Memory B cell (primary cell): ENCODE data around the gene PIK3C2B.

ENCODE experiments used
- ATAC-seq: fragments of 150-1000 bp; cut with Tn5 transposase; 2 replicates; pipeline ENCODE4 v1.10.0; 2021; ENCODE audit warnings: low read depth, mild to moderate bottlenecking, moderate library complexity
- DNase-seq, 2 donors: peaks; one replicate each; pipeline ENCODE4 v3.0.0; 2022; ENCODE audit warnings: low spot score in 2 of 2
- H3K27ac Mint-ChIP-seq: one replicate; pipeline ENCODE4 v1.8.0; 2022; ENCODE audit warnings: mild to moderate bottlenecking, moderate library complexity, mixed read lengths
- H3K27me3 Mint-ChIP-seq: one replicate; pipeline ENCODE4 v1.8.0; 2022; ENCODE audit warnings: mixed read lengths
- H3K36me3 Mint-ChIP-seq: one replicate; pipeline ENCODE4 v1.8.0; 2022; ENCODE audit warnings: mild to moderate bottlenecking, mixed read lengths
- H3K4me1 Mint-ChIP-seq: one replicate; pipeline ENCODE4 v1.8.0; 2022; ENCODE audit warnings: mixed read lengths
- H3K4me3 Mint-ChIP-seq: one replicate; pipeline ENCODE4 v1.8.0; 2022; ENCODE audit warnings: mild to moderate bottlenecking, moderate library complexity, mixed read lengths
- H3K9me3 Mint-ChIP-seq: one replicate; pipeline ENCODE4 v1.8.0; 2022; ENCODE audit warnings: mixed read lengths

The PIK3C2B gene

DNA sequence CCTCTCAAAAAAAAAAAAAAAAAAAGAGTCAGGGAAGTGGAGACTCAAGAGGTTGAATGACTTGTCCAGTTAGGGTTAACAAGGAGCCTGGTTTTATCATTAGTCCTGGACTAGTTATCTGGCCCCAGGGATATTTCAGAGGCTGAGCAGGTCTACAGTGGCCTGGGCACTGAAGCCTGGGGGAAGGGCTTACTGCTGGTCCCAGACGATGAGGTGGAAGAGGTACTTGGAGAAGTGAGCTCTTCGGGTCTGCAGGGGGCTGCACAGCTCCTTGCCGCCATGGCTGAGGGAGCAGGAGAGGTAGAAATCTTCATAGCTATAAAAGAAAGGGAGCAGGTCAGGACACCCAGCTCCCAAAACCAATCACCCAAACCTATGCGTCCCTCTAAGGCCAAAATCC lies 40.1 kb downstream of the PIK3C2B start:
- no peaks in the 10 kb centered on the region for H3K9me3 Mint-ChIP-seq
- no peak overlapping the region for H3K4me3 Mint-ChIP-seq
- no peak for ATAC-seq
- H3K36me3 Mint-ChIP-seq: peaks cover 33% of the 10 kb centered on the region
- peak overlapping the region; percentile 98 for H3K27ac Mint-ChIP-seq
- no peaks in the 10 kb centered on the region for H3K27me3 Mint-ChIP-seq
- H3K4me1 Mint-ChIP-seq: peaks cover 44% of the 10 kb centered on the region
- DNase-seq: no peak

DNA sequence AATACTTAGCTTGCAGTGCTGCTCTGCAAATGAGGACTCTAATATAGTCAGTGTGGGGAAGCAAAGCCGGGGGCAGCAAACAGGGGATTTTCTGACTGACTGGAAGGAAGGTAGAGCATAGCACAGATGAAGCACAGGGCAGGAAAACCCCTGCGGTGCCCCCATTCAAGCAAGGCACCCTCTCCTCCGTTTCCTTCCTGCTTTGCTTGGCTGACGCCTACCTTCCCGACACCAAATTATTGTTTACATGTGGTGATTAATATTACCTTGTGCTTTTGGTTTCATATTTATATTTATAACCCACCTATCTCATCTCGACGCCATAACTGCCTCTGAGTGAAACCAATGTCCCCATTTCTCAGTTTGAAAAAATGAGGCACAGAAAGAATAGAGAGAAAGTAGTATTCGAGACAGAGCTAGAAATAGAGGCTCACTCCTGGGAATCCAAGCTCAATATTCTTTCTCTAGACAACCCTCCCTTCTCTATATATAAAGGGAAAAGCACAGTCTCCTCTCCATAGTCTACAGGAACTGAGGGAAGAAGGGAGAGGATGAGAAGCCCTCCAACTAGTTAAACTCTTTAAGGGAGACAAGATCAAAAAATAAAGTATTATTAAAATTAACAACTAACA lies 41.3 kb downstream of the PIK3C2B start:
- Mint-ChIP-seq H3K4me3 (peak overlapping the region; percentile 77), H3K9me3 (no peaks in the 10 kb centered on the region), H3K4me1 (peaks cover 51% of the 10 kb centered on the region), H3K27me3 (no peaks in the 10 kb centered on the region), H3K27ac (peak overlapping the region; percentile 98), H3K36me3 (peaks cover 35% of the 10 kb centered on the region)
- DNase-seq (peak; percentile 62 to 85), ATAC-seq (peak; percentile 97)

DNA sequence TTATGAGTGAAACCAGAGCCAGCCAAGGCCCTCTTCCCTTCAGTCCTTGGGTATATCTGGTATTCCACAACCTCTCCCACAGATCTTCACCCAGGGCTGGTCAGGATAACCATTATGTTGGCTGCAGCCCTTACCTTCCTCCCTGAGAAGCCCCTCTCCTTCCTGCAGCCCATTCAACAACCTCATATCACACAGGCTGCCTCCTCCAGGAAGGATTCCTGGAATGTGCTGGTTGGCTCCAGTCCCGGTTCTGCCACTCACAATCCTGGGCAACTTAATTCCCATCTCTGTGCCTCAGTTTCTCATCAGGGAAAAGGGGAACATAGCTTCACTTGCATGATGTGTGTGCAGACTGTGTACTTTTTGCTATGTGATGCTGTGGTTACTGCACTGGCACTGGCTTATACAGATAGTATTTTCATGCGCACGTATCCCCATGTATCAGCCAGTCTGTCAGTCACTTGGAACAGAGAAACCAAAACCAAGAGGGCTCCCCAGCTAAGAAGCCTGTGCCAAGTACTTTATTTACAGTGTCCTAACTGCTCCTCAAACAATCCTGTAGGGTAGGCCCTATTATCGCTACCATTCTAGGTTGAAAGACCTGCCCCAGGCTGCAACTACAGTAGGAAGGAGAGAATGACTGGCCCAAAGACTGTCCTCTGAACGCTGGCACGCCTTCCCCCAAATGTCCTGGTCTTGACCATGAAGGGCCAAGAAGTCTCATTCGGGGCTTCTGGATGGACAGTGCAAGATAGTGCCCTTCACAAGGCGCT lies 43.1 kb downstream of the PIK3C2B start:
- ATAC-seq (no peak), DNase-seq (no peak)
- no peaks in the 10 kb centered on the region for H3K9me3 Mint-ChIP-seq
- H3K4me3 Mint-ChIP-seq: peak overlapping the region; percentile 43
- H3K27ac Mint-ChIP-seq: peak overlapping the region; percentile 98
- peaks cover 39% of the 10 kb centered on the region for H3K36me3 Mint-ChIP-seq
- H3K4me1 Mint-ChIP-seq: peaks cover 61% of the 10 kb centered on the region
- no peaks in the 10 kb centered on the region for H3K27me3 Mint-ChIP-seq

DNA sequence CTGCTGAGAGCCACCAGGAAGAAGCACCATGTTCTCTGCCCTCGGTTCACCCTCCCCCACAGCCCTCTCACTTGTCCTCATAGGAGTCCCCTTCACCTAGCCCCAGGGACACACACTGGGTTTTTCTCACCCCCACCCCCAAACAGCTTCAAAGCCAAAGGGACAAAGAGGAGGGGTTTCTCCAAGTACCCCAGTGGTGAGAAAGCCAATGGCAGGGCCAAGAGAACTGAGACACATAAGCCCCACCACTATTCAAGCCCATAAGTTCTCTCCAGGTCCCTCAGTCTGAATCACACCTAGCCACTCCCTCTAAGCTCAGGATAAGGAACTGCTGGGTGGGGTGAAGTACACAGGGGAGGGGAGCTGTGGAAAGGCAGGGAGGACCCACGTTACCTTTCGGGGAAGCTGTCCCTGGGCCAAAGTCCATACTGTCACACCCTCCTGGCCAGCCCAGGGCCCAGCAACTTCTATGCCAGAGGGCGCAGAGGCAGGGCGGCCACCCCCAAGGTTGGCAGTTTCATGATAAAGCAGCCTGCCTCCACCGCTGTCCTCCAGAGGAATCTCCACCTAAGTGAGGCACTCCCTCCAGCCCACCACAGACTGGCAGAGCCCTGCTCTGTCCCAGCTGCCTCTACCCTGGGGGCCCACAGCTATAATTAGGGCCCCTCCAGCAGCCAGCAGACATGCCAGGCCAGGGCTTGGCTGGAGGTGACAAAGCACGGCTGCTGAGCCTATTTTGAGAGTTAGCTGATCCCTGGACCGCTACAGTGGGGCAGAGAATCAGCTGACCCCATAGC lies 43.9 kb downstream of the PIK3C2B start:
- H3K27me3 Mint-ChIP-seq: no peaks in the 10 kb centered on the region
- H3K4me1 Mint-ChIP-seq: peaks cover 63% of the 10 kb centered on the region
- no peak for ATAC-seq

DNA sequence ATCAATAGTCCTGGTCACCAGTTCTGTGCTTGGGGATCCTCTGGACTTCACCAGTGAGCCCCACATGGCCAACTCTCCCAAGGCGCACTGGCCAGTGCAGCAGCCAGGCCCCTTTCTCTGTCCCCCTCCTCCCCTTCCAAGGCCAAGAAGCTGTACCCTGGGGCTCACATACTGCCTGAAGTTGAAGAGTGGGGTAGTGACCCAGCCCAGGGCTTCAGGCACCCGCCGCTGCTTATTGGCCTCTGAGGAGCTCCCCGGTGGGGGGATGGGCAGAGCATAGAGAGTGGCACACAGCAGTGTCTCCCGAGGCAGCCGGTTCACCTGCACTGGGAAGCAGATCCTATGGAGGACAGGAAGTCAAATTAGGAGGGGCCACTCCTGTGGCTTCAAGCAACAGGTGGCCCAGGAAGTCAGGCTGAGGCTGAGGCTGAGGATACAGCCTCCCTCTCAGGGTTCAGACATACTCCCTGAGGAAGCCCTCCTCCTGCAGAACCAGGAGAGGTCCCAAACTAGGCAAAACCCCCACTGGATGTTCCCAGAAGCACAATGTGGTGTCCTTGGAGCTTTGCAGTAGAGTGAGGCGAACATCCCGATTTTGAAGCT lies 44.8 kb downstream of the PIK3C2B start:
- Mint-ChIP-seq H3K36me3 (peaks cover 36% of the 10 kb centered on the region), H3K9me3 (no peaks in the 10 kb centered on the region), H3K4me3 (no peak overlapping the region), H3K27me3 (no peaks in the 10 kb centered on the region), H3K27ac (peak overlapping the region; percentile 98), H3K4me1 (peaks cover 60% of the 10 kb centered on the region)
- ATAC-seq (no peak), DNase-seq (no peak)

More for the DNA sequence above, 43.9 kb downstream of the PIK3C2B start:
- Mint-ChIP-seq H3K27ac (peak overlapping the region; percentile 98), H3K9me3 (no peaks in the 10 kb centered on the region), H3K4me3 (no peak overlapping the region), H3K36me3 (peaks cover 41% of the 10 kb centered on the region)
- no peak for DNase-seq

DNA sequence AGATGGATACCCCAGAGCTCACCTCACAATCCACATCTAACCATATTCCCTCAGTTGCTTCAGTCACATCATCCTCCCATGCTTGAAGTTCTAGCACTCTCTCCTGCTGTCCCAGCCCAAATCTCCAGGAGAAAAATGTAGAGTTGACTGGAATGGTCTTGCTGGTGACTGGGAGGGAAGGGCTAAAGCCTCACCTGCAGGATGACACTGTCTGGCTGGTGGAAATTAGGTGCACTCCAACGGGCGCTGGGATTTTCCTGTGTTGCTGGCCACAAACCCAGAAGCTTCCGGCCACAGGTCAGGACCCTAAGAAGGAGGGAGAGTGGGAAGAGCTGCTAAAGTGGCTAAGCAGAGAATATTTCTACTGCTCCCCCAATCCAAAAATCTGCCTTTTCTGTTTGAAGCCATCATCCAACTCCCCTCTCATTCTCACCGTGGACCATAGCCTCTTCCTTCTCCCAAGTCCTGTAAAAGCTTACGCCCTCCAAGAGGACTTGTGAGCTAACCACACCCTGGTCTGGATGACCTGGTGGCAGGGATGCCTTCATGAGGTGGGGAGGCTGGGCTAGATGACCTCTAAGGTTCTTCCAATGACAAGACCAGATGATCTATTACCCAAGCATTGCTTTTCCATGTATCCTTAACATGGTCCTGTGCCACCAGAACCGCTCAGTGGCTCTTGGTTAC lies 45.5 kb downstream of the PIK3C2B start:
- H3K4me1 Mint-ChIP-seq: peaks cover 57% of the 10 kb centered on the region

DNA sequence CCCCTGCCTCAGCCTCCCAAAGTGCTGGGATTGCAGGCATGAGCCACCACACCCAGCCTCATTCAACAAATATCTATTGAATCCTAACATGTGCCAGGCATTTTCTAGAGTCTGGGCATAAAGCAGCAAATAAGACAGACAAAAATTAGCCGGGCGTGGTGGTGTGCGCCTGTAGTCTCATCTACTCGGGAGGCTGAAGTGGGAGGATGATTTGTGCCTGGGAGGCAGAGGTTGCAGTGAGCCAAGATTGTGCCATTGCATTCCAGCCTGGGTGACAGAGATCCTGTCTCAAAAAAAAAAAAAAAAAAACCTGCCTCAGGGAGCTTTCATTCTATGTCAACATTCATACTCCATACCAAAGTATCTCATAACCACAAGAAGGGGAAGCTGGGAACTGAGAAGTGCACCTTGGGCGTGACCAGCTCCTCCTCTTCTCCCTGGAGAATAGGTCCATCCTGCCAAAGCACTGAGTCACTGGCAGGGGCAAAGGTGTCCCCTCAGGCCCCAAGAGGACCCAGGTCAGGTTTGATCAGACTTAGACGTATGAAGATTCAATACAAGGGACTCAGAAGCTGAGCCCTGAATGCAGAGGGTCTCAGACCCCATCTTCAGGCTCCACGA lies 46.2 kb downstream of the PIK3C2B start:
- Mint-ChIP-seq H3K9me3 (no peaks in the 10 kb centered on the region), H3K27ac (peak overlapping the region; percentile 98), H3K4me1 (peaks cover 57% of the 10 kb centered on the region), H3K36me3 (peaks cover 41% of the 10 kb centered on the region), H3K4me3 (peak overlapping the region; percentile 39), H3K27me3 (no peaks in the 10 kb centered on the region)
- ATAC-seq (no peak), DNase-seq (no peak)

More for the DNA sequence above, 45.5 kb downstream of the PIK3C2B start:
- Mint-ChIP-seq H3K36me3 (peaks cover 38% of the 10 kb centered on the region), H3K9me3 (no peaks in the 10 kb centered on the region), H3K27ac (peak overlapping the region; percentile 98), H3K4me3 (peak overlapping the region; percentile 44), H3K27me3 (no peaks in the 10 kb centered on the region)
- DNase-seq (no peak), ATAC-seq (no peak)

DNA sequence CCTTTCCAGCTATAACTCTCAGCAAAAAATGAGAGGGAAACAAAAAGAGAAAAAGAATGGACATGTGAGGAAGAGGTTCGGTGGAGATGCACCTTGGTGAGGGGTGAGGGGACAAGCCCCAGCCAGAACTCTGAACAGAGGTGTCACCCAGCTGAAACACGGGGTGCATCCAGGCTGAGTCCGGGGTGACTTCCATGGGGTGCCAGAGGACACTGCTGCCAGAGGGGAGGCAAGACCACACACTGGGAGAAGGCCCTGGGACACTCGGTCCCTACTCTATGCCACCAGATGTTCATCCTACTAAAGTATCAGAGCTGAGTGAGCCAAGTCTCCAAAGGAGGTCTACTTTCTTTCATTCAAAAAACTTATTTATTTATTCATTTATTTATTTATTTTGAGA lies 46.9 kb downstream of the PIK3C2B start:
- H3K4me1 Mint-ChIP-seq: peaks cover 50% of the 10 kb centered on the region
- no peak overlapping the region for H3K4me3 Mint-ChIP-seq
- no peaks in the 10 kb centered on the region for H3K9me3 Mint-ChIP-seq
- ATAC-seq (no peak), DNase-seq (no peak)
- peaks cover 41% of the 10 kb centered on the region for H3K36me3 Mint-ChIP-seq
- peak overlapping the region; percentile 85 for H3K27ac Mint-ChIP-seq
- H3K27me3 Mint-ChIP-seq: no peaks in the 10 kb centered on the region

DNA sequence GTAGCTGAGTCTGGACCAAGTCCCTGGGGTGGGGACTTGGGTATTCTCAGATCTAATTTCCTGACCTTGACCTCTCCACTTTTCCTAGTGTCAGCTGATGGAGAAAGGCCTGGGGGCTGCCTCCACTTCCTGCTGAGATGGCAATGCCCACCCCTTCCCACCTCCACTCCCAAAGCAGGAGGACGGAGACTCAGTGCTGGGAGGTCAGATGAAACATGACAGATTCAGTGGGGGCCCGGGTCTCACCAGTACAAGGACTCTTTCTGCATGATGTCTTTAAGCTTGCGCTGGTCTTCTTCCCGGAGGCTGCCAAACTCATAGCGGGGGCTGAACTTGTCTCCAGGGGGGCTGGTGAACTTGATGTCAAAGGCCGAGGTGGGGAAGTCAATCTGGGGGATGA lies 47.4 kb downstream of the PIK3C2B start:
- peaks cover 49% of the 10 kb centered on the region for H3K4me1 Mint-ChIP-seq
- ATAC-seq (no peak), DNase-seq (no peak)
- no peaks in the 10 kb centered on the region for H3K9me3 Mint-ChIP-seq
- peak overlapping the region; percentile 85 for H3K27ac Mint-ChIP-seq
- no peaks in the 10 kb centered on the region for H3K27me3 Mint-ChIP-seq
- H3K4me3 Mint-ChIP-seq: no peak overlapping the region
- peaks cover 43% of the 10 kb centered on the region for H3K36me3 Mint-ChIP-seq

DNA sequence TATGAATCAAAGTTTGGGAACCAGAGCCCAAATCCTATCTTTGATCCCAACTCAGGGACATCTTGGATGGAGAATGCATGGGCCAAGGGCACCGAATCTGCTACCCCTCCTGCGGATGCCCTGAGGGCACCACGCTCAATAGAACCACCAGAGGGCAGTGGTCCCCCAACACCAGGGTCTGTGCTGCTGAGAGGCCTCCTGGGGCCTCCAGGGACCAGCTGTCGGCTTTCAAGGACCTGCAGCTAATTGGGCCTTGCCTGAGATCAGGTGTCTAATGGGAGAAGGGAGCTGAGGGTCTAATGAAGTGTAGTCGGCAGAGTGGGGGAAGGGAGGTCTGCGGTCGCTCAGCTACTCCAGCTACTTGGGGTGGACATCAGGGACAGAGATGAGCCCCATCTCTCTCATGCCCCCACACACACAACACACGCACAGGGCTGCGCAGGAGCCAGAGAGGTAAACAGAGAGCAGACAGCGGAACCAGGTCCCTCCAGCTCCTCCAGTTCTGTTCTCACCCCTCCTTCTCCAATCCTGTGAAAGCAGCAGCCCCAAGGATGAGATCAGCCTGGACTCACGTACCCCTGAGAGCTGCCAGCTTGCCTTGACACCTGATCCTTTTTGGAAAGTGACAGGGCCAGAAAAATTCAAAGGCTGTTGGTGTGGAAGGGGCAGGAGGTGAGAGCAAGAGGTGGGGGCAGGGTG lies 48.0 kb downstream of the PIK3C2B start:
- Mint-ChIP-seq H3K9me3 (no peaks in the 10 kb centered on the region), H3K36me3 (peaks cover 49% of the 10 kb centered on the region), H3K4me3 (peak overlapping the region; percentile 50), H3K4me1 (peaks cover 45% of the 10 kb centered on the region), H3K27me3 (no peaks in the 10 kb centered on the region), H3K27ac (peak overlapping the region; percentile 85)
- ATAC-seq (peak; percentile 97), DNase-seq (peak; percentile 82 to 85)

DNA sequence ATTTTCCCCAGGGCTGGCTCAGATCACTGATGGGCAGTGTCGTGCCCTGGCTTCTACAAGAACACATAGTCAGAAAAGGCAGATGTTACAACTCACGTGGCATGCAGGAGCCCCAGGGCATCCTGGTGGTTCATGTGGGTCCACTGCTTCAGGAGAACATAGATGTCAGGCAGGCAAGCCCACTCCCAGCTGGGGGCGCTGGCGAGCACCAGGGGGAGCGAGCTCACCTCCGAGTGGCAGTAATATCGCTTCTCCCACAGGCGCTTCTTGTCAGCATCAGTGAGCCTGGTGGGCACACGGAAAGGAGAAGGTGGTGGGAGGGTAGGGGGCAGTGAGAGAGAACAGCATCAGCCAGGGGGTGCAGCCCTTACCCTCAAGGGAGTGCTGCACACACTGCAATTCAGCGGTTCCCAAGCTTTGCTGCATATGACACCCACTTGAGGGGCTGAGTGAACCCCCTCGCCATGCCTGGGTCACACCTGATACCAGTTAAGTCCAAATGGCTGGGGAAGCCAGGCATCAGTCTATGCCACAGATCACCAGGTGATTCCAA lies 48.7 kb downstream of the PIK3C2B start:
- Mint-ChIP-seq H3K36me3 (peaks cover 48% of the 10 kb centered on the region), H3K27ac (peak overlapping the region; percentile 85), H3K4me1 (peaks cover 40% of the 10 kb centered on the region), H3K27me3 (no peaks in the 10 kb centered on the region), H3K4me3 (no peak overlapping the region), H3K9me3 (no peaks in the 10 kb centered on the region)
- ATAC-seq (peak; percentile 23), DNase-seq (peak; percentile 45 to 50)
